Measurements from ENCODE around the gene MACC1.
"Not testable (repeated sequence)": the region's sequence is repeated elsewhere in the genome, so short reads cannot be mapped to it uniquely, and the experiment has no call there.

Gene MACC1

DNA sequence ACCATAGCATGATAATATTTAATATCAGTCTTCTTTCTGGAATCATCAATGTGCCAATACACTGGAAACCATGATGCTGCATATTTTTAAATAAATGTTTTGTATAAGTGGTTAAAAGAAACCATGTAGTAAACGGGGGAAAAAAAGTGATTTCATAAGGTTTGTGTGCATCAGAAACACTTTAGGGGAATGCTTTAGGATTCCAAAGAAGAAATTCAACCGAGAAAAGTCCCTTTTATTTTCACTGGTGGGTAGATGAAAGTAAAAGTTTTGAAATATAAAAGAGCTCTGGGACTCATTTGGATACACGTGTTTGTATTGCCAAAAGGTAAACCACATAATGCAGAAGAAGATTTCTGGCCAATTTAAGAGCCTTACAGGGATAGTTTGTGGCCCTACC, 11.9 kb upstream of the MACC1 start:
- DNase-seq, result no peak

DNA sequence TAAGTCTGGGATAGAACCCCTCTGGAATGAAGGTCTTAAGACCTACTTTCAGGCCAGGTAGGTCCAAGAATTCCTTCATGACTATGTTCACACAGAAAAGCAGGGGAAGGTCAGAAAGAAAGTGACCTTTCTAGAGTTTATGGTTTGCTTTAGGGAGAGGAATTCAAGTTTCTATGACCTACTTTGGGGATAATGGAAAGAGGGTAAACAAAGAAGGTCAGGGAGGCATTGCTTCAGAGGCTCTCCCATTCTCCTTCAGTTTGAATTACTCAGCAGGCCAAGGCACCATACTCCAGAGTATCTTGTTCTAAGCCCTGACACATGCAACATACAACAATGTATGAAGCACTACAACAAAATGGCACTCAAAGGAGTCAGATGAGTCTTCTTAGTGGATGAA, 11.5 kb upstream of the MACC1 start:
- DNase-seq, result no peak

GRCh38 chr7:20227291-20227795, 10.2 kb upstream of the MACC1 start:
- DNase-seq, result no peak

GRCh38 chr7:20226860-20227259, 9.7 kb upstream of the MACC1 start:
- DNase-seq, result no peak

DNA sequence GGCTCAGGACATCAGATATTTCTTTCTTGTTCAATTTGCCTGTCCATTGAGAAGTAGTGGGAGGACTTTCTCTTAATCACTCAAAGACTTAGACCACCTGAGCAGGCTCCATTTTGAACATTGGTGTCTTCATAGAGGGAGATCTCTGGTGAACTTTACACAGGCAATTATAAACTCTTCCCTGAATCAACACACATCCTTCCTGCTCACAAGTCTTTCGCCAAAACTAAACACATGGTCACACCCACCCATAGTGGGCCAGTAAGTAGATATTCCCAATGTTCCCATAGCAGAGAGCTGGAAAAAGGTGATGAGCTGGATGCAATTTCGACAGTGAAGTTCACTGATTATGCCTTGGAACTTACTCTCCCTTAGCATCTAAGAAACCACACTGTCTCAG, 8.2 kb upstream of the MACC1 start:
- no peak for DNase-seq

GRCh38 chr7:20224025-20224424, 6.8 kb upstream of the MACC1 start:
- no peak for DNase-seq

- no peak for DNase-seq
Observed at GRCh38 chr7:20223356-20223755, 6.2 kb upstream of the MACC1 start.

DNA sequence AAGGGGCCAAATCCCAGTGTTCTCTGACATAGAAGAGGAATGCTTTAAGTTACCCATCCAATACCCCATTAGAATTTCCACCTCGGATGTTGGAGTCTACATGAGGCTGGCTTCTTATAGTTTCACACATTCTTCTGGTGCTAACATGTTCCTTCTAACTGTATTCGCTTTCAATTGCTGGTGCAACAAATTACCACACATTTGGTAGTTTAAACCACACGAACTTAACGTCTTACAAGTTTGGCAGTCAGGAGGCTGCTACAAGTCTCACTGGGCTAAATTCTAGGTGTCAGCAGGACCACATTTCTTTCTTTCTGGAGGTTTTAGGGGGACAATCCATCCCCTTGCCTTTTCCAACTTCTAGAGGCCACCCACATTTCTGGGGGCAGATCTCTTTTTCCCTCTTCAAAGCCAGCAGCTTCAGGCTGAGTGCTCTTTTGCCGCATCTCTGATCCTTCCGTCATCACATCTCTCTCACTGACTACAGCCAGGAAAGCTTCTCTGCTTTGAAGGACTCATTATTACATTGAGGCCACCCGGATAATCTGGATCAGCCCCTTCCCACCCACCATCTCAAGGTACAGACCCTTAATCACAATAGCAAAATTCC, 5.1 kb upstream of the MACC1 start:
- no peak for DNase-seq

GRCh38 chr7:20220921-20221547, 3.9 kb upstream of the MACC1 start:
- no peak for DNase-seq

GRCh38 chr7:20220293-20220761, 3.1 kb upstream of the MACC1 start:
- no peak for DNase-seq

- DNase-seq, result no peak
Observed at GRCh38 chr7:20219446-20220292, 2.5 kb upstream of the MACC1 start.

GRCh38 chr7:20219062-20219445, 1.9 kb upstream of the MACC1 start:
- no peak for DNase-seq

GRCh38 chr7:20218279-20218678, 1.1 kb upstream of the MACC1 start:
- no peak for DNase-seq

GRCh38 chr7:20216406-20217036, 663 bp downstream of the MACC1 start:
- DNase-seq, result no peak

DNA sequence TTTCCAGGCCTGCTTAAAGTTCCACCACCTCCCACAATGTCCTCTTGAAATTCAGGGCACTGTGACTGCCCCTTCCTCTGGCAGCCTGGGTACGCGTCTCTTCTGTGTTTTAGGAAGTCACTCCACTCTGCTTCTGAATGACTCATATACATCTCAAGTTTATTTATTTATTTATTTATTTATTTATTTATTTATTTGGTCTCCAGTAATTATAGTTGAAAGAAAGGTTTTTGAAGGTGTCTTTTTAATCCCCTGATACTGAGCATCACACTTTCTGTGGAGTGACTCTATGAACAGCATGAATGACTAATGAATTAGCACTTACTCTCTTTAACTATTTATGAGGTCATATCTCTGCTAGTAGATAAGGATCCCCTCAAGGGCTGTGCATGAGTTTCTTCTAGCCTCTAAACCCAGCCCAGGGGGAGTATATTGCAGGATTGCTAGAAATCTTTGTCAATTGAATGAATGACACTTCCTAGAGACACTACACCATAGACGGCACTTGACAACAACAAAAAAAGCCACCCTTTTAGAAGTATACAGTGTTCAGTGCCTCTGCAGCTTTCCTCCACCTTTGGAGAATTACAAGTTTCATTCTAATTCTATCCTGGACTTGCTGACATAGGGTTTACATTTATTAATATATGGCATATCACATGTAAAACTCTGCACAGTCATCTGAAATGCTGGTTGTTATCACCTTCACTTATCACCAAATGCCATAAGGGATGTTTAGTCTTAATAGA, 2.1 kb downstream of the MACC1 start:
- DNase-seq, result no peak

DNA sequence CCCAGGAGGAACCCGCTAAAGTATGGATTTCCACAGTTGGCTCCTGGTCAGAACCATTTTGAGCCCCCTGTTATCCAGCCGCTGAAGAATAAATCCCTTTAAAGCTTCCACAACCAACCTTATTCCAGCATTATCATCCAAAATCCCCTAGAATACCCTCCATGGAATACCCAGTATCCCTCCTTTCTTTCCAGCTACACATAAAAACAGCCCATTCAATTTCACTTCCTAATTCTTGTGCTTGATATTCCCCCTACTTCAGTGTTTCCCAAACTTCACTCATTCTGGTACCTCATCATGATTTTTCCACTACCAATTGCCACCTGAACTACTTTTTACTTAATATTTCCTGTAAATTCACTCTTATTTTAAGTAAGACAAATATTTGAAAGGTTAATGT, 3.1 kb downstream of the MACC1 start:
- no peak for DNase-seq

GRCh38 chr7:20213378-20213777, 3.8 kb downstream of the MACC1 start:
- DNase-seq, result no peak

DNA sequence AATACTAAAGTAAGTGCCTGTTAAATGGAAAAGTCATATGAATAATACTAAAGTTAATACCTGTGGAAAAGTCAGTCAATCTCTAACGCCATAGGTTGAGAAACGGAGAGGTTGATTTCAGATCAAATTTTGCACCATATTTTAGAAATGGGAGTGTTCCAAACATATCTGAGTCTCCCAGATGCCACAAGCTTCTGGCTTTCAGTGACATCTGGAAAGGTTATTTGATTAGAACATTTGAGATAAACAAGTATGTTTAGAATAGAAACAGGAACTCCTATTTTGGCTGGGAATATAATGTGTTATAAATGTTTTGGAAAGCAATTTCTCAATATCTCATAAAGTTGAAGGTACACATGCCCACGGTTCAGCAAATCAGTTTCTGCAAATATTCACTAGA, 5.8 kb downstream of the MACC1 start:
- DNase-seq, result no peak

DNA sequence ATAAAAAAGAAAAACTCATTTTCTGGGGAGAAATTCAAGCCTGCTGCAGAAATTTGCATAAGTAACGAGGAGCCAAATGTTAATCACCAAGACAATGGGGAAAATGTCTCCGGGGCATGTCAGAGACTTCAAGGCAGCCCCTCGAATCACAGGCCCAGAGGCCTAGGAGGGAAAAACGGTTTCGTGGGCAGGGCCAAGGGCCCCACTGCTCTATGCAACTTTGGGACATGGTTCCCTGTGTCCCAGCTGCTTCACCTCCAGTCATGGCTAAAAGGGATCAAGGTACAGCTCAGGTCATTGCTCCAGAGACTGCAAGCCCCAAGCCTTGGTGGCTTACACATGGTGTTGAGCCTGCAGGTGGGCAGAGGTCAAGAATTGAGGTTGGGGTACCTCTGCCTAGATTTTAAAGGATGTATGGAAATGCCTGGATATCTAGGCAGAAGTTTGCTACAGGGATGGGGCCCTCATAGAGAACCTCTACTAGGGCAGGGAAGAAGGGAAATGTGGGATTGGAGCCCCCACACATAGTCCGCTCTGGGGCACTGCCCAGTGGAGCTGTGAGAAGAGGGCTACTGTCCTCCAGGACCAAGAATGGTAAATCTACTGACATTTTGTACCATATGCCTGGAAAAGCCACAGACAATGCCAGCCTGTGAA, 8.4 kb downstream of the MACC1 start:
- DNase-seq, result no peak

GRCh38 chr7:20207811-20208210, 9.4 kb downstream of the MACC1 start:
- not testable (repeated sequence) for DNase-seq

DNA sequence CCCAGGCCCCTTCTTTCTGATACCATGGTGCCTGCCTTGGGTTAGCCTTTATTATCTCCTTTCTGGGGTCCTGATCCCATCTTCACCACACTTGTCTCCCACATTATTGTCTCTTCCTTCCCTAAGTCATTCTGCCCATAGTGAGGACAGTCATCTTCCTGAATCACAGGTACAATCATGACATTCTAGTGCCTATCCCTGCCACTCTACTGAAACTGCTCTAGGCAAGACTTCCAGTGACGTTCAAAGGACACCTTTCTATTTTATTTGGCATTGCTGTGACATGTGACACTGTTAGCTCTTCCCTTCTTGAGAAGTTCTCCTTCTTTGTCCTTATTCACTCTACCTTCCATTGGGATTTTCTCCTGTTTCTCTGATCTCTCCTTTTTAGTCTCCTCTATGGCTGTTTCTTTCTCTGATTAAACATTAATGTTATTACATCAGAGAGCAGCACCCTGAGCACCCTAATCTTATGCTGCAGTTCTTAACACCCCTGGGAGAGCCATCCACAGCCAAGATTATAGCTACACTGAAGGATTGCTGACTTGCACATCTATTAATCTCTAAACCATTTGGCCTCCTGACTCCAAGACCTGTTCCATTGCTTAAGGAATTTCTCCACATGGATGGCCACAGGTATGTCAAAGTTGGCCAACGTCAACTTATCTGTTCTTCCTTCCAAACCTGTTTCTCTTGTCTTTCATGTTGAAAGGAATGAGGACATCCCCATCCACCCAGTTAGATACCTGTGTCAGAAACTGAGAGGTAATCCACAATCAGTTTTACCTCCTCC, 10.9 kb downstream of the MACC1 start:
- DNase-seq, result no peak

Measured in activated T-cell treated with anti-CD3 and anti-CD28 coated beads, Interleukin-2, amount 50 U/mL, for 1 hour (primary cell).